ENCODE results near the gene ATXN1.

DNA sequence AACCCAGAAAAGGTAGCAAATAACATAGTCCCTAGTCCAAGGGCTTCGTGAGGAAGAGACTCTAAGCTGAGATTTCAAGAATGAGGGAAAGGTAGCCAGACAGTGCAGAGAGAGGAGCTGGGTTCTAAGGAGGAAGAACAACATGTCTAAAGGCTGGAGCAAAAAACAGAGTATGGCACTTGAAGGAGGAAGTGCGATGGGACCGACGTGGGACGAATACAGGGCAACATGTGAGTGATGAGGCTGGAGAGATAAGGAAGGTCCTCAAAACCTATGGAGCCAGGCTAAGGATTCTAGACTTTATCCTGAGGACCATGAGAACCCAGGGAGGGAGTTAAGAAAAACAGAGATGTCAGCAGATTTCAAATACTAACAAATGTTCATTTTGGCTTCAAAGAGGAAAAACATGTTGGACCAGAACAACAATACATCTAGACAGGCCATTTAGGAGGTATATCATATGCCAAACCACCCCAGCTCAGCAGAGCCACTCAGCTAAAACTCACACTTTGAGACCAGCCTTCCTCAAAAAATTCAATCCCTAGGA lies 17.5 kb downstream of the ATXN1 start:
- TF ChIP-seq POLR2A (IDR thresholded peaks at IDR 0.05; ENCODE audit: low read length) (no peak), GATA1 (IDR thresholded peaks at IDR 0.05; ENCODE audit: low read depth, low read length) (no peak)
